GM21528 (cell line): ENCODE data around the gene DDX17.

Experiments
- ATAC-seq: cut with Tn5 transposase; IDR thresholded peaks from one replicate; pipeline ENCODE4 v1.9.1; 2021; ENCODE audit warnings: mild to moderate bottlenecking, moderate library complexity; ENCODE audit not compliant: unreplicated experiment, low FRiP score

Gene DDX17

GRCh38 chr22:38451864-38452263 lies 54.2 kb downstream of the DDX17 start:
- ATAC-seq, result no peak

DNA sequence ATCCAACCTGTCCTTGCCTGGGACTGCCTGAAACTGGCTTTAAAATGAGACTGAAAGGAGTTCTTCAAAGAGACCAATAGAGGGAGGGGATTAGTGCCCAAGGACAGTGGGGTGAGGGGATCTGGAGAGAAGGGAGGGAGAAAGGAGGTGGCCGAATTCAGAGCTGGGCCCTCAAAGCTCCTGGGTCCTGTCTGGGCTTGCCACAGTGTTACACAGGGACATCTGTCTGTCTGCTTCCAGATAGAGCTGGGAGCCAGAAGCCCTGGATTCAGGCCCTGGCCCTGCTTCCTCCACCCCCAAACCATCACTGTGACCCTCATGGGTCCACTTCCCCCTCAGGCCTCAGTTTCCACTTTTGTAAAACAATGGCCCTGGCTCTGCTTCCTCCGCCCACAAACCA lies 54.7 kb downstream of the DDX17 start:
- no peak for ATAC-seq

GRCh38 chr22:38450234-38450797 lies 55.8 kb downstream of the DDX17 start:
- no peak for ATAC-seq

DNA sequence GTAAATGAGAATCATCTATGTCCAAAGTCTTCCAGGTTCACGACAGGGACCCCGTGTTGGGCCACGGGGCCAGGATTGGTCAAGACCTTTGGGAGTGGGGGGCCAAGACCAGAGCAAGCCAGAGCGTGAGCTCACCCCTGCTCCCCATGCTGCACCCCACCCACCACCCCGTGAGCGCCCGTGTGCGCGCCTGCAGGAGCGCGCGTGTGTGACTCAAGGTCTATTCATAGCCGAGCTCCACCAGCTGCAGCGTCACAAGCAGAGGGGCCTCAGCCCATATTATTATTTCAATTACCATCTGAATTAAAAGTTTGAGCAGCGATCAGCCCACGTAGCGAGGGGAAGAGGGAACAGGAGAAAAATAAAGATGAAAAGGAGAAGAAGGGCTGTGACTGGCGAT lies 56.3 kb downstream of the DDX17 start:
- ATAC-seq, result no peak

DNA sequence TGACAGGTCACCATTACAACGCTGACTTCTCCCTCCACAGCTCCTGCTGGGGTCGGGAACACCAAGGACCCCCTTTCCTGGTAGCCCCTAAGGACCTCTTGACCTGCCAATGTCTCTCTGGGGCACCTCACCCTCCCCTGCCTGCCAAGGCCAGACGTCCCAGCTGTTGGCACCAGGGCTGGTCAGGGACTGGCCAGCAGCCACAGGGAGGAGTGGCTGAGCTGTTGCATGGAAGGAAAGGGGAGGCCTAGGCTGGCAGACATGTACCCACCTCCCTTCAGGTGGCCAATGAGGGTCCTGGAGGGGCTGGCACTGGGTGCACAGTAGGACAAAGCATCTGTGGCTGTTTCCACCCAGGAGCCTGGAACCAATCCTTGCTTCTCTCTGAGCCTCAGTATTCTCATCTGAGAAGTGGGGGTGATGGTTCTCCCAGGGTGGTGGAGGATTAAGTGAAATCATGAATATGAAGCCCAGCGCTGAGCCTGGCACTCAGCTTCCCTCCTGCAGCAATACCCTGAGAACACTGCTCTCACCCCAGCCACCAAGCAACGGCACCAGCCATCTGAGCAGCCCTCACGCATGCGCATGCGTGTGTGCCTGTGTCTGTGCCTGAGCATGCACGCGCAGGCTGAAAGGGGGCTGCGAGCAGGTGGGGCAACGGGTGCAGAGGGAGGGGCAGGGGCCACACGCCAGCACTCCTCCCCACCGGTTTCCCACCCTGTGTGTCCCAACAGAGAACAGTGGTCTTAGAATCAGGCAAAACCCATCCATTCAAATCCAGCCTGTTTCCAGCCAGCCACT lies 57.0 kb downstream of the DDX17 start:
- ATAC-seq, result no peak

GRCh38 chr22:38446018-38446601 lies 60.0 kb downstream of the DDX17 start:
- no peak for ATAC-seq

DNA sequence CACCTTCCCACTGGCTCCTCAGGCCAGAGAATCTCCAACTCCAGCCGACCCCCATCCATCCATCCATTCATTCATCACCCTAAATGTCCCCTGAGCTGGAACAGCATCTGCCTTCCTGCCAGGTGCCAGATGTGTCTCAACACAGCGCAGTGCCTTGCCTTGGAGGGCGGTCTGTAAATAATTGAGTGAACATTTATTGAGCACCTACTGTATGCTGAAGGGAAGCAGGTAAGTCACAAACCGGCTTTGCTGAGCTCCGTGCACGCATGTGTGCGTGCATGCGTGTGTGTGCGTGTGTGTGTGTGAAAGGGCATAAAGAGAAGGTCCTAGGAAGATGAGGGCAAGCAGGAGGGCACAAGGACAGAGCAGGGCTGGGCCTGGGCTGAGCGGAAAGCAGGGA lies 61.3 kb downstream of the DDX17 start:
- no peak for ATAC-seq

- ATAC-seq, result no peak
Observed at GRCh38 chr22:38443628-38444521, 62.2 kb downstream of the DDX17 start.

DNA sequence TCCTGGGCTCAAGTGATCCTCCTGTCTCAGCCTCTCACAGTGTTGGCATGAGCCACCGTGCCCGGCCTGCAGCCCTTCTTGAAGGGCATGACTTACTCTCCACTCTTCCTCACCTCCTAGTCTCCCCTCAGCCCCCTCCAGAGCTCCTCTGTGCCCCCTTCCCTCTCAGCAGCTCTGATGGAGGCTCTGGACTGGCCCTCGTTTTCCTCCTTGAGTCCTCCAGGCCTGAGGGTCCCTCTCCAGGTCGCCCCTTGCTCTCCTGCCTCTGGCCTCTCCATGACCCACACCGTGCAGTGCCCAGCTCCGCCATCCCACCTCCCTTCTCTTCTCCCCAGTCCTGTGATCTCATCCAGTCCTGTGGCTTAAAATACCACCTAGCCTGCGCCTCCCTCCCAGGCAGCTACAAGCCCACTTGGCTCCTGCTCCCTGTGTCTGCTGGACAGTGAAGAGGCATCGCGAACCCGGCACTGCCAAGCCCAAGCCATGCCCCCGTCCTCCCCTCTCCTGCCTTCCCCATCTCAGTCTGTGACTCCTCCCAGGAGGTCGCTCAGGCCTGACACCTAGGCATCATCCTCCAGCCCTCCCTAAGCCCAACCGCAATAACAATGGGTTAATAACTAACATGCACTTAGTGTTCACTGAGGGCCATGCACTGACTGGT lies 63.0 kb downstream of the DDX17 start:
- ATAC-seq, result no peak

DNA sequence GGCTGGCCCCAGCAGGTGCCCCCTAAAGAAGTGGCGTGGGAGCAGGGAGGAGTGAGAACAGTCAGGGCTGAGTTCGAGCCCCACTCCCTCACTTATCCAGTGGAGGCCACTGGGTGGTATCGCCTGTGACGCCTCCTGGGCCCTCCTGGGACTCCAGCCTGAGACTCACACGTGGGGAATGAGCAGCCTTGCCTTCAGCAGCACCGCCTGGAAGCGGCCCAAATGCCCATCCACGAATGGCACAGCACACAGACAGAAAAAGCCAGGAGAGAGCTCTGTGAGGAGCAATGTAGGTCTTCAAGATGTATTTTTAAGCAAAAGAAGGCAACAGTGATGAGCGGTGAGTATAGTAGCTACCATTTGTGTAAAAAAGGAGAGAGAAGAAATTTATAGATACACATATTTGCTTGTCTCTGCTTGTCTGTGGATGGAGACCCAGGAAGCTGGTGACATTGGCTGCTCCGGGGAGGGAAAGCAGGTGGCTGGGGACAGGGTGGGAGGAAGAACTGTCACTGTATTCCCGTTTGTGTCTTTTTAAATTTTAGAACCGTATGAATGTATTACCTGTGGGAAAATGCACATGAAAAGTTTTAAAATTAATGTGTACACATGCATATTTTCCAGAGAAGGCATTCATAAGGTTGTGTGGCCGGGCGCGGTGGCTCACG lies 64.4 kb downstream of the DDX17 start:
- no peak for ATAC-seq

GRCh38 chr22:38440747-38441350 lies 65.3 kb downstream of the DDX17 start:
- no peak for ATAC-seq

DNA sequence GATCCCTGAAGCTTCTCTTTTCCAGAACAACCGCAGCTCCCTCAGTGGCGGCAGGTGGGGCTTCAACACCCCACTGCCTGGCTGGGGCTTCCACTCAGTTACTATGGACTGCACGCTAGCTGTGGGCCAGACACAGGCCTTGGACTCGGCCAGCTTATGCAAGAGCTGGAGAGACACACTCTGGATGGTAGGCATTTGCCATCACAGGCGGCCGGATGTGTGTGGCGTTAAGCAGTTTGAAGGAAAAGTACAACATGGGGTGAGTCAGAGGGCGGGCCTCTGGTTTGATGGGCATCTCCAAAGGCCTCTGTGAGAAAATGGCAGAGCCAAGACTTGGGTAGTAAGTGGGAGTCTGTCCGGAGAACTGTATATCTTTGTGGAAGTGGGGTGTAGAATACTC lies 68.7 kb downstream of the DDX17 start:
- ATAC-seq, result no peak

DNA sequence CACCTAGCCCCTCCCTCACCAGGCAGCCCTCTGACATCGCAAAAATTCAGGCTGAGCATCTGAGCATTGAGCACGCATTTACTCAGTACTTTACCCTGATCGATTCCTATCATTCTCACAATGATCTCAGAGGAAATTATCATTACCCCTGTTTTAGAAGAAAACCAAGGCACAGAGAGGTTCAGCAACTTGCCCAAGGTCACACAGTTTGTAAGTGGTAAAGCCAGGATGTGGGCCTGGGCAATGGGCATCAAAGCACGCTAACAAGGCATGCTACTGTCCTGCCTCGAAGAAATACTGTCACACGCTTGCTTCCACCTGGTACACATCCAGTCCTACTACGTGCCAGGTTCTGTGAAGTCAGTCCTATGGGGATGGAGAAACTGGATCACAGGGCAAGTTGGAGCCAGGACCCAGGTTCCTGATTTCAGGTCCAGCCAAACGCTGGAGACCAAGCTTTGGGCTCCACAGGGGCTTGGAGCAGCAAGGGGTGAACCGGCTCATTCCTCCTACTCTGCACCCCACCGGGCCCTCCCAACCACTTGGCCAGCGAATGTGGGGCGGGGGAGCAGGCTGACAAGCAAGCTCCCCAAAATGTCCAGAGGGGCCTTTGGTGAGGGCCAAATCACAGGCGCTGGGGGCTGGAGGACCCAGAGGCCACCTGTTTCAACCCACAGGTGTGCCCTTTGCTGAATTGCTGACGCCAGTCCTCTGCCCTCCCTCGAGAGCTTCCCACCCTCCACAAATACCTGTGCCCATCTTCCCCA lies 69.3 kb downstream of the DDX17 start:
- no peak for ATAC-seq

DNA sequence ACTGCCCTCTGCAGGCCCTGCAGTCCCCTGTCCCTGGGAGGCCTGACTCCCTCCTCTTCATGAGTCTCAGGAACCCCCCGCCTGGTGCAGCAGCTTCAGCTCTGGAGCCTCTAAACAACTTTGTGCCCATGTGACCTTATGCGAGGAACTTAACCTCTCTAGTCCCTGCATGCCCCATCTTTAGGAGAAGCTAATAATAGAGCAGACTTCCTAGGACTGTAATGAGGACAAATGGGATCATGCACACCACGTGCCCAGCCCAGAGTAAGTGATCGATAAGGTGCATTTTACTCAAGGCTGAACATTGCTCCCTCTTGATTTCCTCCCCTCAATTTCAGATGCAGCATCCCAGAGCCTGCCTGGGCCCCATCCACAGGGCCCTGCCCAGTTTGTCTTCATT lies 70.1 kb downstream of the DDX17 start:
- ATAC-seq, result no peak

- ATAC-seq, result no peak
Observed at GRCh38 chr22:38435010-38435409, 71.1 kb downstream of the DDX17 start.

DNA sequence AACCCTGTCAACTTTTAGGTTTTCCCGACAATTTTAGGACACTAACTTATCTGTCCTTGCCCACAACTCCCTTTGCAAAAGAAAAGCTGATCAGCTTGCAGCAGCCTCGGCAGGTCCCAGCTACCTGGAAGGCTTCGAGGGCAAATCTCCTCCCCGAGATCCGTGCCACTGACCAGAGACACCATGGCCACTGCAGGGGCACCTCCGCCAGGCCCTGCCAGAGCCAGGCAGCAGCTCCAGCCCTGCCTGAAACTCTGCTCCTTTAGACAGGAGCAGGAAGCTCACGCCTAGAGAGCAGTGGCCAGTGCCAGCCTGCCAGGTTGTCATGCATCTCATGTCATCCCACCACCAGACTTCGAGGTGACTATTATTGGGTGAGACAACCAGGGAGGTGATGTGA lies 72.2 kb downstream of the DDX17 start:
- ATAC-seq, result no peak
